ENCODE data around the gene NDUFAF3.

Gene NDUFAF3

GRCh38 chr3:49019941-49020329, 2.0 kb upstream of the NDUFAF3 start:
- DNase-seq: no peak

- peak; percentile 41 to 46 for DNase-seq
Observed at GRCh38 chr3:49020330-49021212, 1.4 kb upstream of the NDUFAF3 start.

GRCh38 chr3:49021213-49021812, 608 bp upstream of the NDUFAF3 start:
- DNase-seq: peak; percentile 98

DNA sequence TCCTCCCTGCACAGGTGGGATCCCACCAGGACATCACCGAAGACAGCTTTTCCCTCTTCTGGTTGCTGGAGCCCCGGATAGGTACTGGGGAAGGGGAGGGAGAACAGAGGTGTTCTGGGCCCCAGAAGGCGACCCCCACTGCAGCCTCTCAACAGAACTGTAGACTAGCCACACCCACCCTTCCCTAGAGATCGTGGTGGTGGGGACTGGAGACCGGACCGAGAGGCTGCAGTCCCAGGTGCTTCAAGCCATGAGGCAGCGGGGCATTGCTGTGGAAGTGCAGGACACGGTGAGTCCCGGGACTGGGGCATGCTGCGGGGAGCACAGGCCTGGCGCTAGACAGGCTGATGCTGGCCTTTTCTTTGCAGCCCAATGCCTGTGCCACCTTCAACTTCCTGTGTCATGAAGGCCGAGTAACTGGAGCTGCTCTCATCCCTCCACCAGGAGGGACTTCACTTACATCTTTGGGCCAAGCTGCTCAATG, 809 bp downstream of the NDUFAF3 start:
- DNase-seq: no peak

GRCh38 chr3:49023775-49024174, 1.9 kb downstream of the NDUFAF3 start:
- no peak for DNase-seq

DNA sequence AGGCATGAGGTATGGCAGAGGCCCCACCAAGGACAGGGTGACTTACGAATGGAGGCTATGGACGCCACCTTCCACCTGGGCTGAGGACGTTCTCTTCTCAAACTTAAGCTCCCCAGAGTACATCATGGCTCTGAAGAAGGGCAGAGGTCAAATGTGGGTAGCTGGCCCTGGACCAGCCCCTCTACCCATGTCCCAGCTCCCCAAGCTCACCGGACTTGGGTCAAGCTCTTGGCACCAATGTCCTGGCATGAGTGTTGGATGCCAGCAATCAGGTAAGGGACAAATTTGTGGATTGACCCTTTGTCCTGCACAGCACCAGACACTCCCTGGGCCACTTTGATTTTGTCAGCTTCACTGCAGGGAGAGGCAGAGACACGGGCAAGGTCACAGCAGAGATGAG, 2.5 kb downstream of the NDUFAF3 start:
- DNase-seq: no peak

GRCh38 chr3:49025005-49025792, 3.3 kb downstream of the NDUFAF3 start:
- DNase-seq: no peak

- DNase-seq: no peak
Observed at GRCh38 chr3:49025793-49026520, 4.0 kb downstream of the NDUFAF3 start.

GRCh38 chr3:49026536-49026935, 4.6 kb downstream of the NDUFAF3 start:
- DNase-seq: no peak

DNA sequence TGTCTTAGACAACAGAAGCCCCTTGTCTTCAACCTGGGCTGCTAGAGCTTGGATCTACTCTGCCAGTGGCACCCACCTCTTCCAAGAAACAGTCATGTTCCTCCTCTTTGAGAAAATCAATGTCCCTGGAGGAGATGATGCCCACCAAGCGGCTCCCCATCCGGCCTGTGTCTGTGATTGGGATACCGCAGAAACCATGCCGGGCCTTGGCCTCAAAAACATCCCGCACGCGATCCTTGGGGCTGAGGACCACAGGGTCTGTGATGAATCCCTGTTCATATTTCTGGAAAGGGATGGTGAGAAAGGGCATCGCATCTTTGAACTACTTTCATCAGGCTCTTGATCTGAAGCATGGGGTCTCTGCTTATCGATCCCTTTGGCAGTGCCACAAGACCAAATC, 5.7 kb downstream of the NDUFAF3 start:
- no peak for DNase-seq

DNA sequence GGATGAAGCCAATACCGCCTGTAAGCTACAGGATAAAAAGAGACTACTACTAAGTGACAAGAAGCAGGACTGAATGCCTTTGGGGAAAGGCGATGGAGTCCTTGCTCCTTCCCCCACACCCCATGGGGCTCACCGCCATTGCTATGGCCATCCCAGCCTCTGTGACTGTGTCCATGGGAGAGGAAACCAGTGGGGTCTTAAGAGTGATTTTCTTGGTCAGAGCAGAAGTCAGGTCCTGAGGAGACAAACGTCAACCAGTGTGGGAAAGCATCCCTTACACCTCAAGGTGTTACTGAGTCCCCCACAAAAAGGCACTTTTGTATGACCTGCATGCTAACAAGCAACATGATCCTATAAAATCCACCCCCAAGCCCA, 6.4 kb downstream of the NDUFAF3 start:
- DNase-seq: no peak

DNA sequence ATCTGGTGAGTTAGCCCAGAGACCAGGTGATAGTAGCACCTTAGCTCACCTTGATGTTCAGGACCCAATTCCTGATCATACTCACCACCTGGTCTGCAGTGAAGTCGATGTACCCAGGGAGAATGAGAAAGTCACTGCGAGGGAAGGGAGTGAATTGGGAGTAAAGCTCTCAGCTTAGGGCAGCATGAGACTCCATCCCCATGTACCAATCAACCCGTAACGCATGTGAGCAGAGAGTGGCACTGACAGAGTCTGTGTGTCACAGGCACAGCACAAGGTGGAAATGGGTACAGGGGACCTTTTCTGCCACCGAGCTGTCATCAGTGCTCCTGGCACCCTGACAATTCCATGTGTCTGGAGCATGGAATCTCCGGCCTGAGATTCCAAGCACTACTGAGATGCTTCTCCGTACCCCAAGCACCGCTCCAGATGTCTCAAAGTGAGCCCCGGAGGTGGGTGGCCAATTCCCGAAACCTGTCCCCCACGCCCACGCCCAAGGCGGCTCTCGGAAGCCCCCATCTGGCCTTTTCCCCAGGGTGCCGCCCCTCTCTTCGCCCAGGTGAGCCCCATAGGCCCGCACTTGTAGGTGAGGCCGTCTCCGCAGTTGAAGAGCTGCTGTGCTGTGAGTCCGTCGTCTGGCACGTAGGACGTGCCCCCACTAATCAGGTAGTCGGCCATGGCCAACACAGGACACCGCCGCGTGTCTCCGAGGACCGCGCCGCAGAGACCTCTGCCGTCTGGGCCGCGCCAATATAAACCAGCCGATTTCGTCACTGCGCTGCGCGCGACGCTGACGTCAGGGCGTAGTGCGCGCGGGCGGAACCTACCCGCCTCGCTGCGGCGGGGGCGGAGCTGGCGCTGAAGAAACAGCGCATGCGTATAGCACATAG, 7.0 kb downstream of the NDUFAF3 start, which contains the start of gene IMPDH2:
Gene IMPDH2, minus strand, starts transcription at position 726 of the 890 bp plus-strand sequence. Its CDS starts 48 bp downstream, at position 678.
- DNase-seq: peak; percentile 94 to 95

GRCh38 chr3:49029563-49029884, 7.6 kb downstream of the NDUFAF3 start:
- no peak for DNase-seq

DNA sequence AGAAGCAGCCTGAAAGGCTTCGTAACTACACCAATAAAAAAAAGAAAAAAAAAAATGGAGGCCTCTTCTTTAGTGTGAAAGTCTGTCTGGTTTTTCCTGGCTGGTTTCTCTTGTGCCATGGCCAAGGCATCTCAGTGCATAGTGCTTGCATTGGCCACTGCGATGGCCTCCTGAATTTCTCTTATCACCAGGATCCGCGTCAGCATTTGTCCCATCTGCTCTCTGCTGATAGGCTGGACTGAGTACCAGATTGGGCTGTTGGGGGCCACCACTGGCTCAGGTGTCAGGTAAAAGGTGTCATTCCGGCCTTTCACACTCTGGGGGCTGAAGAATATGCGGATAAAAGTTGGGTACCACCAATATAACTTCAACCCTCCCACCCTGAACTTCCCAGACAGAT, 8.4 kb downstream of the NDUFAF3 start:
- DNase-seq: no peak

GRCh38 chr3:49032646-49033304, 10.9 kb downstream of the NDUFAF3 start:
- no peak for DNase-seq

DNA sequence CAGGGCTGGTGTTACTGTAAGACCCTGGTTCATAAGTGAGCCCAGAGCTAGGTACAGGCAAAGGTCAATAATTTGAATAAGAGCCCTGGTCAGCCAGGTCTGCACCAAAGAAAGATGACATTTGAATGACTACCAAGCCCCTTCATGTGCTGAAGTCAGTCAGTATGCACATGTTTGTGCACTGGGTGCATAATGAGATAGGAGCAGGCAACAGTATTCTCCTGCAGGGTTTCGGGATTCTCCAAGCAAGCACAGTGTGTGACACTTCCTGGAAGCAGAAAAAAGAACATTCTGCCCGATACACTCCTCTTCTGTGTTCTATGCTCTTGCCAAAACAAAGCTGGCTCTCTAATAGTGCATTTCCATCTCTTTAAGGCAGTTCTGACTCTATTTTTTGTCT, 12.7 kb downstream of the NDUFAF3 start:
- no peak for DNase-seq

DNA sequence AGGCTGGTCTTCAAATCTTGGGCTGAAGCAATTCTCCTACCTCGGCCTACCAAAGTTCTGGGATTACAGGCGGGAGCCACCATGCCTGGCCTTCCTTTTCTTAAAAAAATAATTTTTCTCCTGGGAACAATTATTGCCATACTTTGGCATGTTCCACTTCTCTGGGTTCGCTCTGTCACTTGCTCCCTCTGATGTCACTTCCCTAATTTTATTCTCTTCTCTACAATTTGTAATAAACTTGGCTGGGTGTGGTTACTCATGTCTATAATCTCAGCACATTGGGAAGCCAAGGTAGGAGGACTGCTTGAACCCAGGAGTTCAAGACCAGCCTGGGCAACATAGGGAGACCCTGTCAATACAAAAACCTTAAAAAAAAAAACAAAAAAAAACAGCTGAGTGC, 13.4 kb downstream of the NDUFAF3 start:
- DNase-seq: no peak

- no peak for DNase-seq
Observed at GRCh38 chr3:49053543-49053942, 31.6 kb downstream of the NDUFAF3 start.

GRCh38 chr3:49054344-49054862, 32.5 kb downstream of the NDUFAF3 start:
- DNase-seq: no peak

- no peak for DNase-seq
Observed at GRCh38 chr3:49057268-49057667, 35.3 kb downstream of the NDUFAF3 start.

DNA sequence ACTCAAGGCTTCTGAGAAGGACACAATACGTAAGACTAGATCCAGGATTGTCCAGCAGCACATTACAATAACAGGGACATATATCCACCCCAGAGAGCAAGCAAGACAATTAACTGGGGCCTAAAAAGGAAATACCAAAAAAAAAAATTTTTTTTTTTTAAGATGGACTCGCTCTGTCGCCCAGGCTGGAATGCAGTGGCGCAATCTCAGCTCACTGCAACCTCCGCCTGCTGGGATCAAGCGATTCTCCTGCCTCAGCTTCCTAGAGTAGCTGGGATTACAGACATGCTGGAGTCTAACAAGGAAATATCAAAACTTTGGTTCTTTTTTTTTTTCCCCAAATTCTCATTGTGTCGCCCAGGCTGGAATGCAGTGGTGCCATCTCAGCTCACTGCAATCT, 36.1 kb downstream of the NDUFAF3 start:
- no peak for DNase-seq
